K562 (cell line): Measurements from ENCODE around the gene PNISR. TPM values are rescaled to one million over a fixed set of nuclear protein-coding genes. Genes with fewer than 3 reads are reported as not detected.

Experiments used
- ATAC-seq: fragments of 200-7000 bp; cut with Tn5 transposase; 3 replicates; pipeline ENCODE4 v1.9.1; 2020; ENCODE audit warnings: moderate library complexity
- BruUV-seq: library from RNA; stranded (reverse); fragments of 400-500 nt; replicated peaks from 2 replicates; lab custom pipeline; 2021; lab: Mats Ljungman, UMichigan
- CTCF ChIA-PET: fragments of 300-600 bp; formaldehyde crosslinking; extraction: SDS; loops from one replicate; lab custom pipeline; 2021; ENCODE audit warnings: low intra/inter-chr PET ratio; lab: Yijun Ruan, JAX
- POLR2A ChIA-PET: fragments of 300-600, 350-650 bp; sonication (Branson Sonifier 250); formaldehyde crosslinking; extraction: SDS; loops from one replicate; lab custom pipeline; 2021; ENCODE audit warnings: antibody characterized with exemption, inconsistent platforms; lab: Yijun Ruan, JAX
- DNase-seq, 4 experiments: peaks; one replicate each; pipeline versions ENCODE4 v3.0.0 to v3.0.0-alpha.2; 2011 to 2018; ENCODE audit warnings: low spot score in 3 of 4, mixed read lengths in 3 of 4; ENCODE audit errors: extremely low read depth in 1 of 4
- FAIRE-seq: peaks from 2 replicates; lab custom pipeline; 2011; peaks lifted over from hg19 to GRCh38; lab: Jason Lieb, UNC
- H2AFZ ChIP-seq: 2 replicates; pipeline ENCODE4 v1.6.0; 2011; ENCODE audit warnings: low read depth, low read length, control low read depth, inconsistent platforms
- H3K27ac ChIP-seq: fragments of 200-600 bp; 3 replicates; pipeline ENCODE4 v1.8.0; 2011; ENCODE audit warnings: low read depth, mild to moderate bottlenecking, control low read depth, inconsistent platforms, low read length, moderate library complexity, mixed read lengths; ENCODE audit errors: extremely low read depth
- H3K27me3 ChIP-seq, 2 experiments: fragments of 300-600 bp in 1 of 2; 2 replicates in 1 of 2; 3 replicates in 1 of 2; pipeline versions ENCODE4 v1.6.0 to v1.8.0; 2011; ENCODE audit warnings: inconsistent platforms in 2 of 2, low read length in 2 of 2, mild to moderate bottlenecking in 1 of 2, mixed read lengths in 1 of 2, moderate library complexity in 1 of 2; ENCODE audit not compliant: control insufficient read depth in 2 of 2, insufficient read depth in 2 of 2
- H3K36me3 ChIP-seq: fragments of 300-600 bp; 3 replicates; pipeline ENCODE4 v1.8.0; 2011; ENCODE audit warnings: mild to moderate bottlenecking, low read length, inconsistent platforms; ENCODE audit not compliant: control insufficient read depth, insufficient read depth
- H3K4me1 ChIP-seq, 2 experiments: fragments of 200-600 bp in 1 of 2; replicated peaks in 1 of 2; 2 replicates in 1 of 2; 3 replicates in 1 of 2; pipeline versions ENCODE4 v1.5.1 to v1.8.0; 2011; ENCODE audit warnings: inconsistent platforms in 2 of 2, low read length in 2 of 2, mild to moderate bottlenecking in 1 of 2, mixed read lengths in 1 of 2, moderate library complexity in 1 of 2; ENCODE audit not compliant: control insufficient read depth in 2 of 2, insufficient read depth in 2 of 2
- H3K4me2 ChIP-seq: 2 replicates; pipeline ENCODE4 v1.6.1; 2011; ENCODE audit warnings: low read length, control low read depth, inconsistent platforms, mixed read lengths; ENCODE audit not compliant: insufficient read depth
- H3K4me3 ChIP-seq: fragments of 200-600 bp; sonication (generic), shearing (Covaris generic); 2 replicates; pipeline ENCODE4 v1.5.1; 2016; ENCODE audit warnings: control low read depth, inconsistent platforms
- H3K79me2 ChIP-seq: fragments of 200-600 bp; 3 replicates; pipeline ENCODE4 v1.8.0; 2011; ENCODE audit warnings: low read length, inconsistent platforms; ENCODE audit not compliant: control insufficient read depth, insufficient read depth
- H3K9ac ChIP-seq, 2 experiments: 2 replicates each; pipeline versions ENCODE4 v1.6.0 to v1.6.1; 2011; ENCODE audit warnings: low read depth in 2 of 2, low read length in 2 of 2, control low read depth in 1 of 2, inconsistent platforms in 1 of 2, mild to moderate bottlenecking in 1 of 2, mixed read lengths in 1 of 2; ENCODE audit not compliant: insufficient read depth in 1 of 2
- H3K9me1 ChIP-seq: one replicate; pipeline ENCODE4 v1.6.0; 2011; ENCODE audit warnings: inconsistent platforms, mild to moderate bottlenecking, low read length, moderate library complexity; ENCODE audit not compliant: control insufficient read depth, insufficient read depth
- H3K9me3 ChIP-seq: replicated peaks from 2 replicates; pipeline ENCODE4 v1.5.1; 2011; ENCODE audit warnings: low read depth, low read length, inconsistent platforms; ENCODE audit not compliant: control insufficient read depth, insufficient read depth
- H4K20me1 ChIP-seq: replicated peaks from 2 replicates; pipeline ENCODE4 v1.6.1; 2011; ENCODE audit warnings: low read length, inconsistent platforms, mixed read lengths; ENCODE audit not compliant: control insufficient read depth, insufficient read depth
- CBX5 ChIP-seq: IDR thresholded peaks from 2 replicates; pipeline ENCODE4 v1.6.1; 2014; ENCODE audit warnings: low read depth, borderline replicate concordance
- CEBPB ChIP-seq: fragments of 450-650 bp; IDR thresholded peaks from 2 replicates; pipeline ENCODE4 v1.6.1; 2016; ENCODE audit warnings: missing genetic modification characterization, missing compliant biosample characterization
- CREB1 ChIP-seq, 2 experiments: sonication (generic) in 1 of 2; formaldehyde crosslinking in 1 of 2; IDR thresholded peaks; 2 replicates each; pipeline versions ENCODE4 v1.6.1 to v1.8.0; 2012 to 2022; ENCODE audit warnings: inconsistent platforms in 1 of 2, mild to moderate bottlenecking in 1 of 2, missing genetic modification reagents in 1 of 2, moderate library complexity in 1 of 2
- ETV6 ChIP-seq, 3 experiments: fragments of 150-350 bp in 1 of 3; sonication (generic) in 1 of 3; formaldehyde crosslinking in 1 of 3; IDR thresholded peaks; 2 replicates each; pipeline versions ENCODE4 v1.6.1 to v1.8.0; 2014 to 2022; ENCODE audit warnings: borderline replicate concordance in 2 of 3, low read depth in 2 of 3, antibody characterized with exemption in 1 of 3, low read length in 1 of 3, mild to moderate bottlenecking in 1 of 3, missing genetic modification reagents in 1 of 3
- FOXA3 ChIP-seq, 2 experiments: fragments of 450-650 bp in 1 of 2; sonication (generic) in 1 of 2; formaldehyde crosslinking; IDR thresholded peaks in 1 of 2; conservative IDR thresholded peaks in 1 of 2; 2 replicates each; pipeline versions ENCODE4 v1.4.0 to v1.8.0; 2020 to 2022; ENCODE audit warnings: mild to moderate bottlenecking in 2 of 2, missing genetic modification reagents in 1 of 2
- HDAC2 ChIP-seq: fragments of 450-650 bp; IDR thresholded peaks from 2 replicates; pipeline ENCODE4 v1.6.1; 2016; ENCODE audit warnings: mild to moderate bottlenecking
- HDGF ChIP-seq: fragments of 450-650 bp; IDR thresholded peaks from 2 replicates; pipeline ENCODE4 v1.6.1; 2016
- HMGN3 ChIP-seq: IDR thresholded peaks from 2 replicates; pipeline ENCODE4 v1.6.1; 2011; ENCODE audit warnings: borderline replicate concordance, low read depth, mild to moderate bottlenecking, mixed read lengths, low read length; ENCODE audit not compliant: insufficient read length; ENCODE audit errors: extremely low read depth
- MAFF ChIP-seq: IDR thresholded peaks from 2 replicates; pipeline ENCODE4 v1.6.1; 2012; ENCODE audit warnings: low read length, improper control_type of control experiment
- MEIS2 ChIP-seq: fragments of 450-650 bp; IDR thresholded peaks from 2 replicates; pipeline ENCODE4 v1.6.1; 2014; ENCODE audit warnings: mild to moderate bottlenecking; ENCODE audit not compliant: partially characterized antibody
- PRDM10 ChIP-seq: fragments of 450-650 bp; IDR thresholded peaks from 2 replicates; pipeline ENCODE4 v1.6.1; 2018; ENCODE audit not compliant: partially characterized antibody
- PRPF4 ChIP-seq: fragments of 200-400 bp; formaldehyde crosslinking; IDR thresholded peaks from one replicate; pipeline ENCODE4 v1.6.1; 2017; ENCODE audit warnings: low read length, low read depth, mild to moderate bottlenecking; ENCODE audit not compliant: insufficient read depth, poor library complexity, severe bottlenecking
- RCOR1 ChIP-seq, 2 experiments: IDR thresholded peaks; 2 replicates each; pipeline ENCODE4 v1.6.1; 2012; ENCODE audit warnings: low read depth in 2 of 2, low read length in 2 of 2, borderline replicate concordance in 1 of 2, improper control_type of control experiment in 1 of 2
- SNIP1 ChIP-seq: fragments of 450-650 bp; IDR thresholded peaks from 2 replicates; pipeline ENCODE4 v1.7.1; 2017; ENCODE audit warnings: low read depth, mild to moderate bottlenecking
- THRAP3 ChIP-seq: fragments of 450-650 bp; IDR thresholded peaks from 2 replicates; pipeline ENCODE4 v1.6.1; 2016; ENCODE audit warnings: mild to moderate bottlenecking, inconsistent platforms, borderline replicate concordance
- ZNF354B ChIP-seq: fragments of 250-450 bp; sonication (Bioruptor Pico); IDR thresholded peaks from 2 replicates; pipeline ENCODE4 v1.4.0; 2020
- ZNF785 ChIP-seq: fragments of 250-450 bp; sonication (Bioruptor Pico); IDR thresholded peaks from 2 replicates; pipeline ENCODE4 v1.4.0; 2020; ENCODE audit warnings: mild to moderate bottlenecking
- WGBS: fragments of 100-300 bp; shearing (Covaris generic); methylation state at CpG from one replicate; pipeline ENCODE4 v1.1.6; 2016; ENCODE audit warnings: low coverage, mixed read lengths; ENCODE audit not compliant: insufficient coverage; ENCODE audit errors: missing lambda C conversion rate; 5-methylcytosine and 5-hydroxymethylcytosine counted together
- in situ Hi-C: fragments of 300-500 bp; cut with MboI; formaldehyde crosslinking; loops from 4 replicates; pipeline ENCODE4 v1.15.0; 2018; ENCODE audit warnings: inconsistent platforms, mixed read lengths
- intact Hi-C: fragments of 100-400 bp; cut with micrococcal nuclease; formaldehyde crosslinking; loops from 2 replicates; pipeline ENCODE4 v1.14.2; 2022
- polyA plus RNA-seq, 8 experiments: library from polyadenylated mRNA; depleted of rRNA in 4 of 8; stranded (reverse) in 5 of 8; unstranded in 3 of 8; fragments of >200 nt; fragmentation: Nextera tagmentation in 2 of 8; fragmentation: Illumina TruSeq in 1 of 8; extraction: Ambion mirVana in 2 of 8; extraction: Trizol in 1 of 8; gene quantifications; 2 replicates each; pipeline versions ENCODE4 v1.2.1 to v1.2.3, GENCODE V29; 2011 to 2014; ENCODE audit warnings: inconsistent platforms in 1 of 8, missing spikeins in 1 of 8
- total RNA-seq, 7 experiments: library from RNA; depleted of rRNA in 6 of 7; stranded (reverse); fragments of >200 nt in 6 of 7; fragmentation: Illumina TruSeq in 2 of 7; extraction: Trizol in 2 of 7; gene quantifications; 2 replicates each; pipeline versions ENCODE4 v1.2.1 to v1.2.3, GENCODE V29; 2011 to 2021; ENCODE audit warnings: low replicate concordance in 1 of 7
- TF ChIP-seq, protein P1 (sequence below): fragments of 250-450 bp; sonication (Bioruptor Pico); IDR thresholded peaks from 2 replicates; pipeline ENCODE4 v1.9.0; 2021; ENCODE audit warnings: mild to moderate bottlenecking
- TF ChIP-seq, protein P2 (sequence below): fragments of 450-650 bp; IDR thresholded peaks from 2 replicates; pipeline ENCODE4 v1.6.1; 2016; ENCODE audit warnings: low read depth, mild to moderate bottlenecking, moderate library complexity

Gene PNISR
- total and polyA plus RNA-seq, 9 of the 15 experiments (the other 6 are each of a cell fraction or from before 2014, with no cell fraction given): 97.4 to 206 (median 131) TPM

GRCh38 chr6:99415446-99415845, 9.7 kb downstream of the PNISR start (continued):
- no peak for TF ChIP-seq ZNF785
- no peak for TF ChIP-seq MAFF
- no peak for TF ChIP-seq THRAP3
- no peak for TF ChIP-seq CBX5
- no peak for TF ChIP-seq HDGF
- TF ChIP-seq CREB1 (IDR thresholded peaks at IDR 0.05): no peak
- no peak for TF ChIP-seq CREB1 (CRISPR knock-in tag; IDR thresholded peaks at IDR 0.05)
- TF ChIP-seq HDAC2: no peak
- TF ChIP-seq, protein P1, sequence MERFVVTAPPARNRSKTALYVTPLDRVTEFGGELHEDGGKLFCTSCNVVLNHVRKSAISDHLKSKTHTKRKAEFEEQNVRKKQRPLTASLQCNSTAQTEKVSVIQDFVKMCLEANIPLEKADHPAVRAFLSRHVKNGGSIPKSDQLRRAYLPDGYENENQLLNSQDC: no peak
- TF ChIP-seq ZNF354B (CRISPR knock-in tag): no peak
- TF ChIP-seq RCOR1 (IDR thresholded peaks at IDR 0.05; ENCODE audit: borderline replicate concordance in 1 of 2, low read depth in 2 of 2, low read length in 2 of 2): no peak

- Histone ChIP-seq H3K27me3 (no peaks in the 10 kb centered on the region), H3K79me2 (peaks cover 67% of the 10 kb centered on the region), H3K9me1 (no peaks in the 10 kb centered on the region), H3K36me3 (peaks cover 90% of the 10 kb centered on the region), H3K9me3 (no peaks in the 10 kb centered on the region), H3K4me1 (no peaks in the 10 kb centered on the region), H2AFZ (no peak overlapping the region), H3K9ac (no peak overlapping the region), H4K20me1 (no peaks in the 10 kb centered on the region), H3K4me3 (no peak overlapping the region), H3K27ac (no peak overlapping the region), H3K4me2 (no peak overlapping the region)
- intact Hi-C loops (no loop called here), in situ Hi-C loops (no loop called here)
- CTCF ChIA-PET: no interaction called here
- no TSS peak for BruUV-seq
- DNase-seq (no peak), ATAC-seq (no peak), FAIRE-seq (no peak)
- 83% methylated on average over 1 of the region's 1 CpG for WGBS
- POLR2A ChIA-PET: interaction anchor here (1.5 to 1.7 kb wide), 2 partner anchors 10 to 15 kb away, joined by 5 to 8 read pairs; no protein-coding TSS in a partner anchor
- TF ChIP-seq PRDM10: no peak
- TF ChIP-seq, protein P2, sequence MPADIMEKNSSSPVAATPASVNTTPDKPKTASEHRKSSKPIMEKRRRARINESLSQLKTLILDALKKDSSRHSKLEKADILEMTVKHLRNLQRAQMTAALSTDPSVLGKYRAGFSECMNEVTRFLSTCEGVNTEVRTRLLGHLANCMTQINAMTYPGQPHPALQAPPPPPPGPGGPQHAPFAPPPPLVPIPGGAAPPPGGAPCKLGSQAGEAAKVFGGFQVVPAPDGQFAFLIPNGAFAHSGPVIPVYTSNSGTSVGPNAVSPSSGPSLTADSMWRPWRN: no peak
- TF ChIP-seq ETV6 (IDR thresholded peaks at IDR 0.05; ENCODE audit: borderline replicate concordance in 1 of 2, low read depth in 2 of 2, low read length in 1 of 2): no peak
- TF ChIP-seq ETV6 (CRISPR knock-in tag; IDR thresholded peaks at IDR 0.05; ENCODE audit: borderline replicate concordance): no peak
- no peak for TF ChIP-seq HMGN3
- no peak for TF ChIP-seq CEBPB (tag)
- no peak for TF ChIP-seq MEIS2
- no peak for TF ChIP-seq PRPF4
- no peak for TF ChIP-seq FOXA3 (CRISPR knock-in tag; conservative IDR thresholded peaks at IDR 0.05 in 1 of 2, IDR thresholded peaks at IDR 0.05 in 1 of 2)
- no peak for TF ChIP-seq SNIP1
Measured at GRCh38 chr6:99412065-99412464, 13.0 kb downstream of the PNISR start.
